Activated T-cell treated with anti-CD3 and anti-CD28 coated beads, Interleukin-2, amount 50 U/mL, for 48 hours (primary cell): ENCODE results near the gene SEZ6L.

Experiments
- DNase-seq, 2 experiments: peaks; one replicate each; pipeline ENCODE4 v3.0.0-alpha.2; 2020

Gene SEZ6L

DNA sequence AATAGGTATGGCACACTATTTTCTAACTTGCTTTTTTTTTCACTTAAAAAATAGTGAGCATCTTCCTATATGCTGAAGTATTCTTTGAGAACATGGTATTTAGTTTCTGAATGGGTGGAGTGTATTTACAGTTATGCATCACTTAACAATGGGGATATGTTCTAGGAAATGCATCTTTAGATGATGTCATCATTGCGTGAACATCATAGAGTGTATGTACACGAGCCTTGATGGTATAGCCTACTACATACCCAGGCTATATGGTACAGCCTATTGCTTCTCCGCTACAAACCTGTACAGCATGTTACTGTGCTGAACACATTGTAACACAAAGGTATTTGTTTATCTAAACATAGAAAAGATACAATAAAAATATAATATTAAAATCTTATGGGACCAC is 135.5 kb downstream of the SEZ6L start:
- no peak for DNase-seq

GRCh38 chr22:26308467-26308866 is 139.2 kb downstream of the SEZ6L start:
- DNase-seq, result no peak

- DNase-seq, result no peak
Observed at GRCh38 chr22:26310616-26311015, 141.4 kb downstream of the SEZ6L start.

DNA sequence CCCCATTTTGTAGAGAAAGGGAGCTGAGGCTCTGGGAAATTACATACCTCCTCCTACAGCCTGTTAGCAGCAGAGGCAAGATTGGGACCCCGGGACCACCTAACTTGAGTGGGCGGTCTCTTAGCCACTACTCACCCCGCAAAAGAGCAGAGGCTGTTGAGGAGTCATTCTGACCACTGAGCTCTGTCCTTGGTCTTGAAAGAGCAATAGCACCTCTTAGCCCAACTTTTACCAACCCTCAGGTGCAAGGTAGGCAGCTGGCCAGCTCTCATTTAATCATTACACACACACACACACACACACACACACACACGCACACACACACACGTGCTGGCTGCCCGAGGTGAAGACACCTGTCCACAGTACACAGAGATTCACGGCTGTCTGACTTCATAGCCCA is 144.0 kb downstream of the SEZ6L start:
- DNase-seq, result no peak

GRCh38 chr22:26314171-26314570 is 144.9 kb downstream of the SEZ6L start:
- DNase-seq, result no peak

DNA sequence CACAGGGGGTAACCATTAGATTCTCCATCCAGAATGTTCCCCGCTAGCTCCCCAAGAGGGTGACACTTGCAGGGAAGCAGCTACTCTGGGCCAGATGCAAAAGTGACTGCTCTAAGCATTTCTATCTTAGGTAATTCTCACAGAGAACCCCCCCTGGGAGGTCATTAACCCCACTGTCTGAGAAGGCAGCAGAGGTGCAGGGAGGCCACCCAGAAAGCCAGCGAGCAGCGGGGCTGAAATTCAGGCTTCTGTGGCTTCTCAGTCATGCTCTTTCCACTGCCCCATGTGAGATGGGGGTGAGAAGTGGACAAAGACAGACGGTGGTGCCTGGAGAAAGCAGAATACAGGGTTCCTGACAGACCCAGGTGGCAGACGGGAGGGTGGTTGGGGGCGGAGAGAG is 145.4 kb downstream of the SEZ6L start:
- DNase-seq, result no peak

DNA sequence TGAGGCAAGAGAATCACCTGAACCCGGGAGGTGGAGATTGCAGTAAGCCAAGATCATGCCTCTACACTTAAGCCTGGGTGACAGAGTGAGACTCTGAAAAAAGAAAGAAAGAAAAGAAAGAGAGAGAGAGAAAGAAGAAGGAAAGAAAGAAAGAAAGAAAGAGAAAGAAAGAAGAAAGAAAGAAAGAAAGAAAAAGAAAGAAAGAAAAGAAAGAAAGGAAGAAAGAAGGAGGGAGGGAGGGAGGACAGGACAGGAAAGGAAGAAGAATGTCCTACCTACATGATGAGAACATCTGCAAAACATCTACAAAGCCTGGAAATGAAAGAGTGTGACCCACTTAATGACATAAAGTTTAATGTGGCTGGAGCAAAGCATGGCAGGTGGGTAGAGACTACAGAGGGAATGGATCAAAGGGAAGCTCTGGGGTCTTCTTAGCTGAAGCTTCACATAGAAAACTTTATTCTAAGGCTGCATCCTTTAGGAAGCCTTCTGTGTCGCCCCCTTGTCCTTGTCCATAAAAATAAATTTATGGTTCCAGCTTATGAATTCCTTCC is 147.5 kb downstream of the SEZ6L start:
- DNase-seq, result no peak

DNA sequence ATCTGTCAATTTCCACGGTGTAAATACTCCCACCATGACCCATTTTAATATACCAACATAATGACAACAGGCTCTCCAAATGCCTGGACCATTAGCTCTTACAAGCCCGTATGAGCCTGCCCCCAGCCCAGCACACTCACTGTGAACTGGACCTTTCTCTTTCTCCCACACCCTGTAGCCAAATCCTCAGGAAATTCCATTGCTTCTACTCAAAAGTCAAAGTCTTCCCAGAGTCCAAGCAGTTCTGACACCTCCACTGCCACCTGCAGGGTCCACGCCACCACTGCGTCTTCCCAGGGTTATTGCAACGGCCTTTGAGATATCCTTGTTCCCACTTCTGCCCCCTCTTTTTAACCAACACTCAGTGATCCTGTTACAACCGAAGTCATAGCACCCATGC is 149.7 kb downstream of the SEZ6L start:
- DNase-seq, result no peak

DNA sequence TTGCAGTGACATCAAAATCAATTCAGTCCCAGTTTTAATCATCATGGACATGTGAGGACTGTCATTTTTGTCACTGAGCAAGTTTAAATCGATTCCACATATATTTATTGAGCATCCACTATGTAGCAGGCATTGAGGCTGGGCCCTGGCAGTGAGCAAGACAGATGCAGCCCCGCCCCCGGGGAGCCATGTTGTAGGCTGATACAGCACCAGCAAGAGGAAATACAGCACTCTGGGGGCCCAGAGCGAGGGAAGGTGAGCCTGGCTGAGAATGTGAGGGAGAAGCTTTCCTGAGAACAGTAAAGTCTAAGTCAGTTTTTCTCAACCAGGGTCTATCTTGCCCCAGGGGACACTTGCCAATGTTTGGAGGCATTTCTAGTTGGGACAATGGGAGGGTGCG is 151.2 kb downstream of the SEZ6L start:
- DNase-seq, result no peak

- DNase-seq, result no peak
Observed at GRCh38 chr22:26321469-26321913, 152.2 kb downstream of the SEZ6L start.

DNA sequence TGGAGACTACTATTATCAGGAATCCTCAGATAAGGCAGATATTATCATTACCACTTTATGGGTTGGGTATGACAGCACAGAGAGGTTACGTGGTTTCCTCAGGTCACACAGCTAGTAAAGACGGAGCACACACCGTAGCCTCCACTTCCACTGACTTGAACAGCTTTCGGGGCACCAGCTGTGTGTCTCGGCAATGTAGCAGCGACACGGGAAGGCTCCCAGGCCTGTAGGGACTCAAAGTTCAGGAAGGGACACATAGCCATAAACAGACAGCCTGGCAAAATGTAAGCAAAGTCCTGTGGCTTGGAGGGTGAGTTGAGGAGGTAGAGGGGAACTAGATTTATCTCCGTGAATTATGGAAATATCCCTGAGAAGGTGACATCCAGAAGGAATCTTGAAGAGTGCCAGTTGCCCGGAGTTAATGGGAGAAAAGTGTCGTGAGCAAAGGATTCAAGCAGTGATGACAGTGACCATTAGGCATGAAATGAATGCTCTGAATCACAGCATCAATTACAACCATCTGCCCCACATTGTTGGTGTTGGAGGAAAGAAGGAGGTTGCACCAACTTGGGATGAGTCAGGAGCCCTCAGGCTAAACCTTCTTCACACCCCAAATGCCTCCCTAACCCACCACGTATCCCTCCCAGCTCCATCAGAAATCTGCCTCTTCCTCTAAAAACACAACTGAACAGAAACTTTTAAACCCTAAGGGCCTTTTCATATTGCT is 153.1 kb downstream of the SEZ6L start:
- no peak for DNase-seq

- no peak for DNase-seq
Observed at GRCh38 chr22:26323013-26323412, 153.8 kb downstream of the SEZ6L start.

DNA sequence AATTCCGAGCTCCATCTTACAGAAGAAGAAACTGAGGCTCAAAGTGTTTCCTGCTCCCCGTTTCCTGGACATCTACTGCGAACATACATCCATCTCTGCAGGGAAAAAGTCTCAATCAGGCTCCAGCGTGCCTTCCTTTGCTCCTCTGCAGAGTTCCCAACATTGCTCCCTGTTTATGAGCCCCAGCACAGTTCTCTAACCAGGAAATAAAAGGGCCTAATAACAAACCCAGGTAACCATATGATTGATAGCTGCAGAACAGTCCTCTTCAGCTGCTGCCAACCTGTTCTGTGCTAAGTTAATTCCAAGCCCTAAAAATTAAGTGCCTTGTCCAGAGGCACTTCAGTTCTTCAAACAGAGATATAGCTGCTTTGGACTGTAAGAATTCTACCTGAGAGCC is 154.9 kb downstream of the SEZ6L start:
- DNase-seq, result no peak

DNA sequence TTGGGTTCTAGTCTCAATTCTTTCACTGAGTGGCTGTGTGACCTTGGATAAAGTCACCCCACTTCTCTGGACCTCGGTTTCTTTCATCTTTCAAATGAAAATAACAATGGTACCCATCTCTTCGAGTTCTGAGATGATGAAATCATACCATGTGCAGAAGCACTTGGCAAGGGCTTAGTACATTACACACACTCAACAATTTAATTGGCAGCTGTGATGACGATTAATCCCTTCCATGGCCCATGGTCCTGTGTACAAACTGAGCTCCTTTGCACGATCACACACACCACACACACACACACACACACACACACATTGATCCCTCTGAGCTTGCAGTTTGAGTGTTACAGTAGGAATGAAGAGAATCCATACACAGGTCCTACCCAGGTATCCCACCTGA is 156.4 kb downstream of the SEZ6L start:
- no peak for DNase-seq

- DNase-seq, result no peak
Observed at GRCh38 chr22:26326803-26327202, 157.5 kb downstream of the SEZ6L start.

GRCh38 chr22:26327306-26327705 is 158.0 kb downstream of the SEZ6L start:
- DNase-seq, result no peak

DNA sequence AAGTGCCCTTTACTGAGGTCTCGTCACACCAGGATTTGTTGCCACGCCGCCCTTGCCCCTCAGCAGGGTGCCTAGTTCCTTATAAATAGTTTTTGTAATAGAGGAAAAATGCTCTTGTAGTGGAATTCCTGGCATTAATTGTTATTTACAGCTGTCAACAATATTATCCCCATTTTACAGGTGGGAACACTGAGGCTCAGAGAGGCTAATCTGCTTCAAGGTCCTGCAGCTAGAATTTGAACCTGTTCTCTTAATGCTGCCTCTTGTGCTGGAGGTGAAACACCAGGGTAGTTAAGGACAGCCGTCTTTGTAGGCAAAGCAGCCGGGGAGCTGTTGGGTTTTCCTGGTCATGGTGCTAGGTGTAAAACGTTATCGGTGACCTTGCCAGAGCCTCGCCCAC is 159.0 kb downstream of the SEZ6L start:
- DNase-seq, result no peak

DNA sequence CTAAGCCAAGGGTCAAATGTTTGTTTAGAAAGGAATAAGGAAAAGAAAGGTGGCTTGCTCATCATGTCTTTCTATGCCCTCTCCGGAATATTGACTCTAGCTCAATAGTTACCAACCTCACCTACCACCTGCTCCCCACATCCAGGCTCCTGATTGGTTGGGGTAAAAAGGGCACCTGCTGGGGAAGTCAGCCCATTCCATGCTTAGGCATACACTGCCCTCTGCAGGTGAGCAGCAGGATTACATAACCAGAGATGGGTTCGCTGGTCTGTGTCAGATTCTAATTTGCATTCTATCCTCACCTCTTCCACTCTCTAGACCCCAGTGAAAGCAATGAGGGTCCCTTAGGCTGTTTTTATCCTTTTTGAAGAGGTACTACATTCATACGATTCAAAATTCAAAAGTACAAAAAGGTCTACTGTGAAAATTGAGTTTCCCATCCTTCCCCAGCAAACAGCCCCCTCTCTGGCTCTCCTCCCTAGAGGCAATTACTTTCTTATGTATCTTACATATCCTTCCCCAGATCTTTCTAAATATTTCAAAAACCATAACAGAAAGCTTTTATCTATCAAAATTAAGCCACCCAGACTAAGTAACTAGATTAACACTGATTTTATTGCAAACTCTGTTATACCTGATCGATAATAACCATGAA is 161.8 kb downstream of the SEZ6L start:
- peak; percentile 65 to 67 for DNase-seq

DNA sequence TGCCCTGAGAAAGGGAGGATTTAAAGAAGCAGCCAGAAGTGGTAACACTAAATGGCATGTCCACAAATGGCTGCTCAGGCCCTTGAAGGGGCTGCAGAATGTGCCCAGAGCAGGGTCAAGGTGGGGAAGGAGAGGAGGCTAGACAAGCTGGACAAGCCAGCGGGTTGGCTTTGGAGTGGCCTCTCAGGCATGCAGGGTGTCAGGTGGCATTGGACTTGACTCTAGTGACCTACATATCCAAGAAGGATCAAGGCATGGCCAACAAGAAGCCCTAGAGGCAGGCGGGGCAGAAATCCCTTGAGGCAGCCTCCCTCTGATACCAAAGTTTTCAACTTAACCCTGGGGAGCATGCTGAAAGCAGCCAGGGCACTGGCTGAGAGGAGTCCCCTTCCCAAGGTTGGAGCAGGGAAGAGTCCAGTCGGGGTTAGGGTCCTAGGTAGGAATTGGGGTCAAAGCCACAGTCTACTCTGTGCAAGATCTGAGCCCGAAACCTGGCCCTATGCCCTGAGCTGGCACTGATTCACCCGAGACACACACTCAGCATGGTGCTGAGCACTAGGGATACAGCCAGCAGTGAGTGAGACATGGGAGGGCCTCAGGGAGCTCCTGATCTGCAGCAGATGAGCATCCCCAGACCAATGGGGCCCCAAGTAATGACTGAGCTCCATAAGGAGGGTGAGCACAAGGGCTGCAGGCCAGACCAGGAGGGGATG is 164.0 kb downstream of the SEZ6L start:
- DNase-seq, result no peak

GRCh38 chr22:26334232-26334631 is 165.0 kb downstream of the SEZ6L start:
- DNase-seq, result no peak

DNA sequence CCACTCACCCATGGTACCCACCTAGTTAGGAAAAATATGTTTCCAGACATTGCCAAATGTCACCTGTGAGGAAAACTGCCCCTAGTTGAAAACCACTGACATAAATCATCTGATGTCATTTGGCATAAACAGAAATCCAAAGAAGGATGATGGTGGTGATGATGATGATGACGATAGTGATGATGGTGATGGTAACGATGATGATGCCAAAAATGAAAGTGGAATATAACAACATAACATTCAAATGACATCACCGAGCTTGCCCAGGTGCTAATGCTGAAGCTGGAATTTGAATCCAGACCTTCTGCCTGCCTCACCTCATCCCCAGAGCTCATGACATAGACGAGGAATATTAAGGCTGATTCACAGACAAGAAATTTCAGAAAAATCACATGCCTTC is 167.5 kb downstream of the SEZ6L start:
- DNase-seq, result no peak

- DNase-seq, result no peak
Observed at GRCh38 chr22:26339755-26340154, 170.5 kb downstream of the SEZ6L start.

- DNase-seq, result no peak
Observed at GRCh38 chr22:26342745-26343410, 173.6 kb downstream of the SEZ6L start.
